Peyer's patch (tissue), 4 donors: ENCODE results near the gene SLC39A5. TPM values are rescaled to one million over a fixed set of nuclear protein-coding genes. Genes with fewer than 3 reads are reported as not detected.
"Not testable (repeated sequence)": the region's sequence is repeated elsewhere in the genome, so short reads cannot be mapped to it uniquely, and the experiment has no call there.

Experiments used
- DNase-seq, 3 donors: peaks; one replicate each; pipeline ENCODE4 v3.0.0-alpha.2; 2017 to 2019
- H3K27ac ChIP-seq, 4 donors: fragments of 200-600 bp; sonication (generic); one replicate each; pipeline ENCODE4 v1.5.1; 2016 to 2019
- H3K27me3 ChIP-seq, 2 donors: fragments of 200-600 bp; sonication (generic); one replicate each; pipeline ENCODE4 v1.5.1; 2019
- H3K36me3 ChIP-seq, 3 donors: fragments of 200-600 bp; sonication (generic); one replicate each; pipeline ENCODE4 v1.5.1; 2016 to 2019
- H3K4me1 ChIP-seq, 4 donors: fragments of 200-600 bp; sonication (generic); one replicate each; pipeline ENCODE4 v1.5.1; 2016 to 2019
- H3K4me3 ChIP-seq, 4 donors: fragments of 200-600 bp; sonication (generic); 1 replicate in 3 of 4; 2 replicates in 1 of 4; pipeline ENCODE4 v1.5.1; 2016 to 2019; ENCODE audit warnings: mild to moderate bottlenecking in 1 of 4
- H3K9me3 ChIP-seq, 4 donors: fragments of 200-600 bp; sonication (generic); one replicate each; pipeline ENCODE4 v1.5.1; 2016 to 2019; ENCODE audit warnings: mild to moderate bottlenecking in 1 of 4
- CTCF ChIP-seq, 6 experiments: fragments of 450-650 bp in 4 of 6; fragments of 200-600 bp in 2 of 6; sonication (generic) in 1 of 6; IDR thresholded peaks; one replicate each; pipeline ENCODE4 v1.5.1; 2017 to 2019; ENCODE audit warnings: antibody characterized with exemption in 6 of 6, mild to moderate bottlenecking in 3 of 6, moderate library complexity in 1 of 6
- POLR2A ChIP-seq, 2 donors: fragments of 450-650 bp; IDR thresholded peaks; one replicate each; pipeline ENCODE4 v1.5.1; 2017; ENCODE audit warnings: antibody characterized with exemption in 2 of 2, mild to moderate bottlenecking in 2 of 2, moderate library complexity in 2 of 2
- total RNA-seq, 4 donors: library from RNA; depleted of rRNA; stranded (reverse); fragments of >200 nt; gene quantifications; one replicate each; pipeline ENCODE4 v1.1.0, GENCODE V29; 2016

The SLC39A5 gene
- total RNA-seq, 4 donors from 2014 or later: 96.6 to 950 (median 626) TPM

GRCh38 chr12:56280849-56281248 lies 51.0 kb downstream of the SLC39A5 start:
- Histone ChIP-seq H3K27me3 (no peaks in the 10 kb centered on the region), H3K9me3 (no peaks in the 10 kb centered on the region), H3K4me1 (no peaks in the 10 kb centered on the region), H3K27ac (no peak overlapping the region), H3K36me3 (peaks cover 0 to 98% (median 0%) of the 10 kb centered on the region in 3 donors), H3K4me3 (no peak overlapping the region)
- TF ChIP-seq POLR2A (IDR thresholded peaks at IDR 0.05) (no peak), CTCF (IDR thresholded peaks at IDR 0.05) (no peak)
- DNase-seq: no peak

- Histone ChIP-seq H3K36me3 (peaks cover 0 to 96% (median 0%) of the 10 kb centered on the region in 3 donors), H3K9me3 (no peaks in the 10 kb centered on the region), H3K27ac (no peak overlapping the region), H3K4me1 (no peaks in the 10 kb centered on the region), H3K27me3 (no peaks in the 10 kb centered on the region), H3K4me3 (no peak overlapping the region)
- no peak for DNase-seq
- TF ChIP-seq CTCF (IDR thresholded peaks at IDR 0.05) (no peak), POLR2A (IDR thresholded peaks at IDR 0.05) (no peak)
These were observed 52.2 kb downstream of the SLC39A5 start for GRCh38 chr12:56282030-56282429.

GRCh38 chr12:56282579-56282978 lies 52.7 kb downstream of the SLC39A5 start:
- Histone ChIP-seq H3K4me3 (no peak overlapping the region), H3K27ac (no peak overlapping the region), H3K9me3 (no peaks in the 10 kb centered on the region), H3K4me1 (no peaks in the 10 kb centered on the region), H3K27me3 (no peaks in the 10 kb centered on the region), H3K36me3 (peaks cover 0 to 91% (median 0%) of the 10 kb centered on the region in 3 donors)
- no peak for DNase-seq
- TF ChIP-seq CTCF (IDR thresholded peaks at IDR 0.05): no peak
- no peak for TF ChIP-seq POLR2A (IDR thresholded peaks at IDR 0.05)

GRCh38 chr12:56284263-56284662 lies 54.4 kb downstream of the SLC39A5 start:
- H3K9me3 ChIP-seq, H3K27ac ChIP-seq, H3K4me3 ChIP-seq, H3K4me1 ChIP-seq, DNase-seq, H3K27me3 ChIP-seq: not testable (repeated sequence)
- peaks cover 0 to 80% (median 0%) of the 10 kb centered on the region in 3 donors for H3K36me3 ChIP-seq

- no peak for DNase-seq
- Histone ChIP-seq H3K36me3 (peaks cover 0 to 79% (median 0%) of the 10 kb centered on the region in 3 donors), H3K9me3 (no peaks in the 10 kb centered on the region), H3K4me1 (peaks cover 0 to 1% (median under 1%) of the 10 kb centered on the region in 4 donors), H3K4me3 (no peak overlapping the region), H3K27me3 (no peaks in the 10 kb centered on the region), H3K27ac (no peak overlapping the region)
- no peak for TF ChIP-seq POLR2A (IDR thresholded peaks at IDR 0.05)
These were observed 56.4 kb downstream of the SLC39A5 start for GRCh38 chr12:56286044-56286830.

Other genes starting within 250 kb of the SLC39A5 start
- 10 to 100 TPM; 16.5 to 38.9 (median 27.0) TPM for gene SUOX, start 232.8 kb upstream of the SLC39A5 start, total RNA-seq
- 1 to 10 TPM; 2.8 to 7.4 (median 3.6) TPM for gene IKZF4, start 209.0 kb upstream of the SLC39A5 start, total RNA-seq
- 1,000 to 10,000 TPM in 1 of 4 donors, 100 to 1,000 TPM in 3; 564 to 1,937 (median 779) TPM for gene RPS26, start 188.1 kb upstream of the SLC39A5 start, total RNA-seq
- gene ERBB3, start 149.9 kb upstream of the SLC39A5 start, total RNA-seq: 100 to 1,000 TPM in 3 of 4 donors, 10 to 100 TPM in 1; 61.9 to 532 (median 451) TPM
- gene PA2G4, start 125.5 kb upstream of the SLC39A5 start, total RNA-seq: 100 to 1,000 TPM in 1 of 4 donors, 10 to 100 TPM in 3; 34.3 to 221 (median 48.7) TPM
- 1,000 to 10,000 TPM; 1,852 to 2,996 (median 2,194) TPM for gene RPL41, start 113.4 kb upstream of the SLC39A5 start, total RNA-seq
- 1 to 10 TPM; 2.0 to 5.5 (median 3.8) TPM for gene ZC3H10, start 111.8 kb upstream of the SLC39A5 start, total RNA-seq
- 10 to 100 TPM; 36.3 to 62.7 (median 53.2) TPM for gene ESYT1, start 101.8 kb upstream of the SLC39A5 start, total RNA-seq
- 10 to 100 TPM; 16.0 to 46.2 (median 21.3) TPM for gene MYL6B, start 77.5 kb upstream of the SLC39A5 start, total RNA-seq
- gene MYL6, start 71.7 kb upstream of the SLC39A5 start, total RNA-seq: 1,000 to 10,000 TPM; 1,247 to 1,872 (median 1,541) TPM
- 100 to 1,000 TPM in 3 of 4 donors, 10 to 100 TPM in 1; 85.6 to 299 (median 139) TPM for gene SMARCC2, start 40.6 kb upstream of the SLC39A5 start, total RNA-seq
- gene RNF41, start 8.1 kb upstream of the SLC39A5 start, total RNA-seq: 10 to 100 TPM; 23.8 to 52.0 (median 37.6) TPM
- gene NABP2, start 5.7 kb upstream of the SLC39A5 start, total RNA-seq: 10 to 100 TPM; 15.3 to 25.3 (median 23.5) TPM
- 10 to 100 TPM; 30.5 to 48.7 (median 36.6) TPM for gene ANKRD52, start 28.3 kb downstream of the SLC39A5 start, total RNA-seq
- gene COQ10A, start 36.9 kb downstream of the SLC39A5 start, total RNA-seq: 10 to 100 TPM in 2 of 4 donors, 1 to 10 TPM in 2; 9.1 to 14.8 (median 11.8) TPM
- 100 to 1,000 TPM; 184 to 228 (median 203) TPM for gene CS, start 70.3 kb downstream of the SLC39A5 start, total RNA-seq
- gene CNPY2, start 85.9 kb downstream of the SLC39A5 start, total RNA-seq: 100 to 1,000 TPM in 2 of 4 donors, 10 to 100 TPM in 2; 72.5 to 131 (median 91.0) TPM
- gene PAN2, start 103.9 kb downstream of the SLC39A5 start, total RNA-seq: 100 to 1,000 TPM in 2 of 4 donors, 10 to 100 TPM in 2; 82.5 to 114 (median 95.4) TPM
- 1 to 10 TPM in 2 of 4 donors, not detected in 2; 3.1 to 5.8 TPM for gene IL23A, start 108.8 kb downstream of the SLC39A5 start, total RNA-seq
- 100 to 1,000 TPM; 100 to 355 (median 164) TPM for gene STAT2, start 130.1 kb downstream of the SLC39A5 start, total RNA-seq
- not detected for gene APOF, start 132.8 kb downstream of the SLC39A5 start, total RNA-seq
- 10 to 100 TPM in 1 of 4 donors, 1 to 10 TPM in 3; 4.8 to 47.0 (median 6.0) TPM for gene TIMELESS, start 219.4 kb downstream of the SLC39A5 start, total RNA-seq
- not detected for gene MIP, start 224.6 kb downstream of the SLC39A5 start, total RNA-seq
- gene SPRYD4, start 238.5 kb downstream of the SLC39A5 start, total RNA-seq: 1 to 10 TPM; 1.7 to 5.1 (median 3.7) TPM